SK-N-SH treated with all-trans-retinoic acid at 6 μM for 48 hours (cell line): ENCODE data around the gene TNFRSF12A.

Source experiments
- ATAC-seq: fragments of 200-7000 bp; cut with Tn5 transposase; 3 replicates; pipeline ENCODE4 v1.9.1; 2020; ENCODE audit warnings: mild to moderate bottlenecking, moderate library complexity
- ARNTL ChIP-seq: fragments of 450-650 bp; formaldehyde crosslinking; IDR thresholded peaks from 2 replicates; pipeline ENCODE4 v1.5.0; 2020; ENCODE audit warnings: low read depth, mild to moderate bottlenecking, moderate library complexity, borderline replicate concordance
- BACH2 ChIP-seq: fragments of 250-450 bp; sonication (Bioruptor Pico); IDR thresholded peaks from 2 replicates; pipeline ENCODE4 v1.9.0; 2021; ENCODE audit warnings: mild to moderate bottlenecking, borderline replicate concordance
- CSDC2 ChIP-seq: fragments of 250-450 bp; sonication (Bioruptor Pico); IDR thresholded peaks from 2 replicates; pipeline ENCODE4 v1.5.0; 2020; ENCODE audit warnings: mild to moderate bottlenecking, moderate library complexity
- ESRRG ChIP-seq: fragments of 250-450 bp; sonication (Bioruptor Pico); IDR thresholded peaks from 2 replicates; pipeline ENCODE4 v1.6.1; 2021; ENCODE audit warnings: mild to moderate bottlenecking
- GLIS3 ChIP-seq: fragments of 250-450 bp; sonication (Bioruptor Pico); IDR thresholded peaks from 2 replicates; pipeline ENCODE4 v1.5.0; 2020; ENCODE audit warnings: mild to moderate bottlenecking, moderate library complexity
- ISL1 ChIP-seq: fragments of 250-450 bp; sonication (Bioruptor Pico); IDR thresholded peaks from 2 replicates; pipeline ENCODE4 v2.1.2; 2022; ENCODE audit warnings: mild to moderate bottlenecking, moderate library complexity
- OSR1 ChIP-seq: fragments of 250-450 bp; sonication (Bioruptor Pico); IDR thresholded peaks from 2 replicates; pipeline ENCODE4 v1.8.0; 2022; ENCODE audit warnings: moderate library complexity, mild to moderate bottlenecking, inconsistent platforms
- PPARA ChIP-seq: fragments of 250-450 bp; sonication (Bioruptor Pico); IDR thresholded peaks from 2 replicates; pipeline ENCODE4 v1.5.0; 2020; ENCODE audit warnings: mild to moderate bottlenecking, borderline replicate concordance
- RARB ChIP-seq: fragments of 250-450 bp; sonication (Bioruptor Pico); IDR thresholded peaks from 2 replicates; pipeline ENCODE4 v1.8.0; 2021; ENCODE audit warnings: mild to moderate bottlenecking, moderate library complexity
- SNAI2 ChIP-seq: fragments of 250-450 bp; sonication (Bioruptor Pico); IDR thresholded peaks from 2 replicates; pipeline ENCODE4 v1.5.0; 2020; ENCODE audit warnings: mild to moderate bottlenecking, moderate library complexity
- TCF4 ChIP-seq: fragments of 250-450 bp; sonication (Bioruptor Pico); IDR thresholded peaks from 2 replicates; pipeline ENCODE4 v1.8.0; 2021; ENCODE audit warnings: mild to moderate bottlenecking, moderate library complexity, borderline replicate concordance
- TOX ChIP-seq: fragments of 250-450 bp; sonication (Bioruptor Pico); IDR thresholded peaks from 2 replicates; pipeline ENCODE4 v1.8.0; 2021; ENCODE audit warnings: mild to moderate bottlenecking, moderate library complexity, borderline replicate concordance
- ZC3H10 ChIP-seq: fragments of 250-450 bp; sonication (Bioruptor Pico); IDR thresholded peaks from 2 replicates; pipeline ENCODE4 v1.5.1; 2021; ENCODE audit warnings: mild to moderate bottlenecking, moderate library complexity
- ZFP3 ChIP-seq: fragments of 250-450 bp; sonication (Bioruptor Pico); IDR thresholded peaks from 2 replicates; pipeline ENCODE4 v1.5.0; 2020; ENCODE audit warnings: mild to moderate bottlenecking, moderate library complexity
- ZNF565 ChIP-seq: fragments of 450-650 bp; formaldehyde crosslinking; conservative IDR thresholded peaks from 2 replicates; pipeline ENCODE4 v1.5.0; 2020; ENCODE audit warnings: low read depth, mild to moderate bottlenecking, moderate library complexity
- ZNF70 ChIP-seq: fragments of 450-650 bp; formaldehyde crosslinking; IDR thresholded peaks from 2 replicates; pipeline ENCODE4 v1.5.0; 2020; ENCODE audit warnings: mild to moderate bottlenecking, moderate library complexity
- ZNF8 ChIP-seq: fragments of 450-650 bp; formaldehyde crosslinking; IDR thresholded peaks from 2 replicates; pipeline ENCODE4 v1.5.0; 2020; ENCODE audit warnings: mild to moderate bottlenecking, moderate library complexity
- TF ChIP-seq, protein P1 (sequence below): fragments of 250-450 bp; sonication (Bioruptor Pico); IDR thresholded peaks from 2 replicates; pipeline ENCODE4 v1.5.0; 2020; ENCODE audit warnings: mild to moderate bottlenecking, moderate library complexity
- TF ChIP-seq, protein P2 (sequence below): fragments of 250-450 bp; sonication (Bioruptor Pico); IDR thresholded peaks from 2 replicates; pipeline ENCODE4 v1.5.1; 2021; ENCODE audit warnings: mild to moderate bottlenecking, moderate library complexity
- TF ChIP-seq, protein P3 (sequence below): fragments of 250-450 bp; sonication (Bioruptor Pico); IDR thresholded peaks from 2 replicates; pipeline ENCODE4 v1.5.1; 2020; ENCODE audit warnings: low read depth, mild to moderate bottlenecking, moderate library complexity
- TF ChIP-seq, protein P4 (sequence below): fragments of 250-450 bp; sonication (Bioruptor Pico); IDR thresholded peaks from 2 replicates; pipeline ENCODE4 v1.8.0; 2020; ENCODE audit warnings: mild to moderate bottlenecking, moderate library complexity, borderline replicate concordance

TNFRSF12A gene

DNA sequence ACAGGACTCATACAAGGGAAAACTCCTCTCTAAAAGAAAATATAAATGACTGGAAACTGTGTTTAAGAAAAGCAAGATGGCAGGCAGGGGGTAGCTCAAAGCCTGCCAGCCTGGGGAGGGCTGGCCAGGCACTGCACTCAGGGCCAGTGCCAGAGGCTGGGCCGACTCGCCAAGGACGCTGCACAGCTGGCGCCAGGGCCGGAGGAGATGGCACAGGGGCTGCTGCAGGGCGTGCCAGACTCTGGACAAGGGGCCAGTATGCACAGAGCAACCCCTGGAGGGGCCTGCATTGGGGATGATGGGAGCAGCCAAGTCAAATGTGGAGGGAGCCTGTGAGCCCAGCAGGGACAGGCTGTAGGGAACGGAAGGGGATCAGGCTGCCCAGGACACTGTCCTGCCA lies 44.0 kb upstream of the TNFRSF12A start (continued):
- TF ChIP-seq, protein P1, sequence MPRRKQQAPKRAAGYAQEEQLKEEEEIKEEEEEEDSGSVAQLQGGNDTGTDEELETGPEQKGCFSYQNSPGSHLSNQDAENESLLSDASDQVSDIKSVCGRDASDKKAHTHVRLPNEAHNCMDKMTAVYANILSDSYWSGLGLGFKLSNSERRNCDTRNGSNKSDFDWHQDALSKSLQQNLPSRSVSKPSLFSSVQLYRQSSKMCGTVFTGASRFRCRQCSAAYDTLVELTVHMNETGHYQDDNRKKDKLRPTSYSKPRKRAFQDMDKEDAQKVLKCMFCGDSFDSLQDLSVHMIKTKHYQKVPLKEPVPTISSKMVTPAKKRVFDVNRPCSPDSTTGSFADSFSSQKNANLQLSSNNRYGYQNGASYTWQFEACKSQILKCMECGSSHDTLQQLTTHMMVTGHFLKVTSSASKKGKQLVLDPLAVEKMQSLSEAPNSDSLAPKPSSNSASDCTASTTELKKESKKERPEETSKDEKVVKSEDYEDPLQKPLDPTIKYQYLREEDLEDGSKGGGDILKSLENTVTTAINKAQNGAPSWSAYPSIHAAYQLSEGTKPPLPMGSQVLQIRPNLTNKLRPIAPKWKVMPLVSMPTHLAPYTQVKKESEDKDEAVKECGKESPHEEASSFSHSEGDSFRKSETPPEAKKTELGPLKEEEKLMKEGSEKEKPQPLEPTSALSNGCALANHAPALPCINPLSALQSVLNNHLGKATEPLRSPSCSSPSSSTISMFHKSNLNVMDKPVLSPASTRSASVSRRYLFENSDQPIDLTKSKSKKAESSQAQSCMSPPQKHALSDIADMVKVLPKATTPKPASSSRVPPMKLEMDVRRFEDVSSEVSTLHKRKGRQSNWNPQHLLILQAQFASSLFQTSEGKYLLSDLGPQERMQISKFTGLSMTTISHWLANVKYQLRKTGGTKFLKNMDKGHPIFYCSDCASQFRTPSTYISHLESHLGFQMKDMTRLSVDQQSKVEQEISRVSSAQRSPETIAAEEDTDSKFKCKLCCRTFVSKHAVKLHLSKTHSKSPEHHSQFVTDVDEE (CRISPR knock-in tag), result no peak
- TF ChIP-seq ZFP3 (CRISPR knock-in tag) (no peak), SNAI2 (CRISPR knock-in tag) (no peak)

DNA sequence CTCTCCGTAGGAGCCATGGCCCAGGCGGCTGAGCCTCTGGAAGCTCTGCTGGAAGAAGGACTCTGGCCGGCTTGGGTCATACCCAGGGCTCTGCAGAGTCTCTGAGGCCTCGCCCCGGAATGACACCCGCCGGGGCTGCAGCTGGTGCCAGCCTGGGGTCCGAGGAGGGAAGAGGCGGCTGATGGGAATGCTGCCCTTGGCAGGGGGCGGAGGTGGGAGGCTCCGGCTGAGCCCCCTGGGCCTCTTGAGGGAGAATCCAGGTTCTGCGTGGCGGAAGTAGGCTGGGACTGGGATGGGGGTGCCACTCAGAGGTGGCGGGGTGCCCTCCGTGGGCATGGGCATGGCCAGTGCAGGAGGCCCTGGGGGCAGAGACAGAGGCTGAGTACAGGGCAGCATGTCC lies 43.5 kb upstream of the TNFRSF12A start:
- TF ChIP-seq TCF4 (CRISPR knock-in tag) (no peak), PPARA (CRISPR knock-in tag) (no peak), ZNF565 (CRISPR knock-in tag) (no peak), CSDC2 (CRISPR knock-in tag) (no peak), ESRRG (CRISPR knock-in tag) (no peak), ISL1 (CRISPR knock-in tag) (no peak), ZNF70 (CRISPR knock-in tag) (no peak), OSR1 (CRISPR knock-in tag) (no peak)
- TF ChIP-seq, protein P2, sequence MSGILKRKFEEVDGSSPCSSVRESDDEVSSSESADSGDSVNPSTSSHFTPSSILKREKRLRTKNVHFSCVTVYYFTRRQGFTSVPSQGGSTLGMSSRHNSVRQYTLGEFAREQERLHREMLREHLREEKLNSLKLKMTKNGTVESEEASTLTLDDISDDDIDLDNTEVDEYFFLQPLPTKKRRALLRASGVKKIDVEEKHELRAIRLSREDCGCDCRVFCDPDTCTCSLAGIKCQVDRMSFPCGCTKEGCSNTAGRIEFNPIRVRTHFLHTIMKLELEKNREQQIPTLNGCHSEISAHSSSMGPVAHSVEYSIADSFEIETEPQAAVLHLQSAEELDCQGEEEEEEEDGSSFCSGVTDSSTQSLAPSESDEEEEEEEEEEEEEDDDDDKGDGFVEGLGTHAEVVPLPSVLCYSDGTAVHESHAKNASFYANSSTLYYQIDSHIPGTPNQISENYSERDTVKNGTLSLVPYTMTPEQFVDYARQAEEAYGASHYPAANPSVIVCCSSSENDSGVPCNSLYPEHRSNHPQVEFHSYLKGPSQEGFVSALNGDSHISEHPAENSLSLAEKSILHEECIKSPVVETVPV (CRISPR knock-in tag), result no peak
- TF ChIP-seq, protein P3, sequence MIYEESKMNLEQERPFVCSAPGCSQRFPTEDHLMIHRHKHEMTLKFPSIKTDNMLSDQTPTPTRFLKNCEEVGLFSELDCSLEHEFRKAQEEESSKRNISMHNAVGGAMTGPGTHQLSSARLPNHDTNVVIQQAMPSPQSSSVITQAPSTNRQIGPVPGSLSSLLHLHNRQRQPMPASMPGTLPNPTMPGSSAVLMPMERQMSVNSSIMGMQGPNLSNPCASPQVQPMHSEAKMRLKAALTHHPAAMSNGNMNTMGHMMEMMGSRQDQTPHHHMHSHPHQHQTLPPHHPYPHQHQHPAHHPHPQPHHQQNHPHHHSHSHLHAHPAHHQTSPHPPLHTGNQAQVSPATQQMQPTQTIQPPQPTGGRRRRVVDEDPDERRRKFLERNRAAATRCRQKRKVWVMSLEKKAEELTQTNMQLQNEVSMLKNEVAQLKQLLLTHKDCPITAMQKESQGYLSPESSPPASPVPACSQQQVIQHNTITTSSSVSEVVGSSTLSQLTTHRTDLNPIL (CRISPR knock-in tag), result no peak
- ATAC-seq, result no peak

DNA sequence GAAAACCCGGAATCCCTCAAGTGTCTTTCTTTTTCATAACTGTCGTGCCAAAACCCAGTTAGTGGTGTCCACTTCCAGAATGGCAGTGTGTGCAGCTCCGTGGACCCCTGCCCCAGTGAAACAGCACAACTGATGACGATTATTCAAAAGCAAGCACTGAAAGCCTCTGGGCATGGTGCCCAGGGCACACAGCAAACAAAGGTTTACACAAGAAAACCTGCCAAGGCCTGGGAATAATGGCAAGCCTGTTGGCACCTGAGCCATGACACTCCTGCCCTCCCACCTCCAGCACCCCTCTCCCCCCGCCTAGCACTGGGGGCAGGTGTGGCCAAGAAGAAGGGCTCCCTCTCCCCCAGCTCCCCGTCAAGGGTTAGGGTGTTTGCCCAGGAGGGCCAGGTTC lies 42.7 kb upstream of the TNFRSF12A start:
- ATAC-seq, result no peak
- TF ChIP-seq ZNF70 (CRISPR knock-in tag) (no peak), ZFP3 (CRISPR knock-in tag) (no peak), GLIS3 (CRISPR knock-in tag) (no peak), TOX (CRISPR knock-in tag) (no peak), CSDC2 (CRISPR knock-in tag) (no peak), RARB (no peak), ZNF8 (CRISPR knock-in tag) (no peak), SNAI2 (CRISPR knock-in tag) (no peak), ESRRG (CRISPR knock-in tag) (no peak)
- TF ChIP-seq, protein P3 (CRISPR knock-in tag), result no peak

DNA sequence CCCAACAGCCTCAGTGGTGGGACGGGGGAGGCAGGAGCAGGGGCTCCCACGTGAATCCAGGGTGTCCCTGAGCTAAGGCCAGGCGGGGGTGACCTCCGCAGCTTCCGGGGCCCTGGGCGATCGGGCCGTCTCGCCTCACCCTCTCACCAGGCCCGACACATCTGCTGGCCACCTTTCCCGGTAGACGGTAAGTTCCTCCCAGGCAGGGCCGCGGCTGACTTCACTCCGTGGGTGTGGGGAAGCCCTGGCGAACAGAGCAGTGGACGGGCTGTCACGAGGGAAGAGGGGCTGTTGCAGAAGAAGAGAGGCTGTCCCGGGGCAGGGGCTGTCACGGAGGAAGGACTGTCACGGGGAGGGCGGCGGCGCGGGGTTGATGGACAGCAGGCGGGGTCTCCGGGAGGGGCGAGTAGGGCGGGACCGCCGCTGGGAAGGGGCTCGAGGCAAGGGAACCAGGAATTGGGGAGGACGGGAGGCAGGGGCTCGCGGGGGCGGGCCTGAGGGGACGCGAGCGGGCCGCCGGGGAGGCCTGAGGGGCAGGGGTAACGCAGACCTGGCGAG lies 40.4 kb upstream of the TNFRSF12A start:
- ATAC-seq, result peak; percentile 6
- no peak for TF ChIP-seq BACH2 (CRISPR knock-in tag)
- no peak for TF ChIP-seq RARB
- TF ChIP-seq OSR1 (CRISPR knock-in tag), result no peak
- no peak for TF ChIP-seq ESRRG (CRISPR knock-in tag)
- TF ChIP-seq, protein P2 (CRISPR knock-in tag), result no peak
- no peak for TF ChIP-seq TCF4 (CRISPR knock-in tag)
- TF ChIP-seq, protein P1 (CRISPR knock-in tag), result no peak
- TF ChIP-seq, protein P4, sequence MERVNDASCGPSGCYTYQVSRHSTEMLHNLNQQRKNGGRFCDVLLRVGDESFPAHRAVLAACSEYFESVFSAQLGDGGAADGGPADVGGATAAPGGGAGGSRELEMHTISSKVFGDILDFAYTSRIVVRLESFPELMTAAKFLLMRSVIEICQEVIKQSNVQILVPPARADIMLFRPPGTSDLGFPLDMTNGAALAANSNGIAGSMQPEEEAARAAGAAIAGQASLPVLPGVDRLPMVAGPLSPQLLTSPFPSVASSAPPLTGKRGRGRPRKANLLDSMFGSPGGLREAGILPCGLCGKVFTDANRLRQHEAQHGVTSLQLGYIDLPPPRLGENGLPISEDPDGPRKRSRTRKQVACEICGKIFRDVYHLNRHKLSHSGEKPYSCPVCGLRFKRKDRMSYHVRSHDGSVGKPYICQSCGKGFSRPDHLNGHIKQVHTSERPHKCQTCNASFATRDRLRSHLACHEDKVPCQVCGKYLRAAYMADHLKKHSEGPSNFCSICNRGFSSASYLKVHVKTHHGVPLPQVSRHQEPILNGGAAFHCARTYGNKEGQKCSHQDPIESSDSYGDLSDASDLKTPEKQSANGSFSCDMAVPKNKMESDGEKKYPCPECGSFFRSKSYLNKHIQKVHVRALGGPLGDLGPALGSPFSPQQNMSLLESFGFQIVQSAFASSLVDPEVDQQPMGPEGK (CRISPR knock-in tag), result no peak
- no peak for TF ChIP-seq ZNF565 (CRISPR knock-in tag)
- TF ChIP-seq ZFP3 (CRISPR knock-in tag), result no peak
- TF ChIP-seq ZNF70 (CRISPR knock-in tag), result no peak
- TF ChIP-seq ZC3H10 (CRISPR knock-in tag), result no peak
- TF ChIP-seq ZNF8 (CRISPR knock-in tag), result no peak
- no peak for TF ChIP-seq CSDC2 (CRISPR knock-in tag)
- TF ChIP-seq ARNTL (CRISPR knock-in tag), result no peak
- TF ChIP-seq SNAI2 (CRISPR knock-in tag), result no peak
